CD8-positive, alpha-beta memory T cell (primary cell): ENCODE measurements around the gene AFF4. TPM values are rescaled to one million over a fixed set of nuclear protein-coding genes. Genes with fewer than 3 reads are reported as not detected.
"Not testable (repeated sequence)": the region's sequence is repeated elsewhere in the genome, so short reads cannot be mapped to it uniquely, and the experiment has no call there.

Experiments
- CTCF ChIA-PET: fragments of 350-600 bp; sonication (Branson Sonifier 250); formaldehyde crosslinking; loops from one replicate; lab custom pipeline; 2021; ENCODE audit warnings: antibody characterized with exemption; lab: Charles Lee
- POLR2A ChIA-PET: fragments of 350-600 bp; sonication (Branson Sonifier 250); formaldehyde crosslinking; loops from one replicate; lab custom pipeline; 2021; ENCODE audit warnings: antibody characterized with exemption; lab: Charles Lee
- DNase-seq, 5 donors: peaks; one replicate each; pipeline versions ENCODE4 v3.0.0 to v3.0.0-alpha.2; 2020 to 2022; ENCODE audit warnings: mixed read lengths in 1 of 5
- H3K27ac ChIP-seq: one replicate; pipeline ENCODE4 v1.7.0; 2013; ENCODE audit warnings: low read depth, mild to moderate bottlenecking, low read length, moderate library complexity
- H3K27me3 ChIP-seq: 2 replicates; pipeline ENCODE4 v1.7.0; 2013; ENCODE audit warnings: low read length, mild to moderate bottlenecking; ENCODE audit not compliant: insufficient read depth, poor library complexity, severe bottlenecking
- H3K36me3 ChIP-seq: 2 replicates; pipeline ENCODE4 v1.7.0; 2013; ENCODE audit warnings: mild to moderate bottlenecking, low read length, moderate library complexity; ENCODE audit not compliant: insufficient read depth
- H3K4me1 ChIP-seq: 2 replicates; pipeline ENCODE4 v1.7.0; 2013; ENCODE audit warnings: mild to moderate bottlenecking, low read length, moderate library complexity; ENCODE audit not compliant: insufficient read depth
- H3K4me3 ChIP-seq: 2 replicates; pipeline ENCODE4 v1.7.0; 2013; ENCODE audit warnings: mild to moderate bottlenecking, low read length
- H3K9me3 ChIP-seq: 2 replicates; pipeline ENCODE4 v1.7.0; 2013; ENCODE audit warnings: mild to moderate bottlenecking, low read length
- H3K27ac Mint-ChIP-seq, 8 donors: one replicate each; pipeline ENCODE4 v1.8.0; 2020 to 2021; ENCODE audit warnings: mixed read lengths in 8 of 8, mild to moderate bottlenecking in 6 of 8, inconsistent platforms in 3 of 8, moderate library complexity in 3 of 8
- H3K27me3 Mint-ChIP-seq, 2 donors: one replicate each; pipeline ENCODE4 v1.8.0; 2020 to 2021; ENCODE audit warnings: mixed read lengths in 2 of 2, mild to moderate bottlenecking in 1 of 2, moderate library complexity in 1 of 2
- H3K36me3 Mint-ChIP-seq, 3 donors: one replicate each; pipeline ENCODE4 v1.8.0; 2020 to 2021; ENCODE audit warnings: mixed read lengths in 3 of 3, inconsistent platforms in 1 of 3, mild to moderate bottlenecking in 1 of 3
- H3K4me1 Mint-ChIP-seq, 3 donors: one replicate each; pipeline ENCODE4 v1.8.0; 2020 to 2021; ENCODE audit warnings: mixed read lengths in 3 of 3, inconsistent platforms in 1 of 3, mild to moderate bottlenecking in 1 of 3
- H3K4me3 Mint-ChIP-seq, 7 donors: one replicate each; pipeline ENCODE4 v1.8.0; 2020 to 2021; ENCODE audit warnings: mixed read lengths in 7 of 7, mild to moderate bottlenecking in 6 of 7, moderate library complexity in 4 of 7, inconsistent platforms in 2 of 7
- H3K9me3 Mint-ChIP-seq, 5 donors: one replicate each; pipeline ENCODE4 v1.8.0; 2020 to 2022; ENCODE audit warnings: mixed read lengths in 5 of 5, mild to moderate bottlenecking in 3 of 5, moderate library complexity in 2 of 5, inconsistent platforms in 1 of 5
- polyA plus RNA-seq: library from polyadenylated mRNA; unstranded; fragments of 300-500 nt; fragmentation: Illumina TruSeq; gene quantifications from one replicate; pipeline ENCODE4 v1.2.3, GENCODE V29; 2021
- total RNA-seq, 2 experiments: library from RNA; stranded (reverse); gene quantifications; one replicate each; pipeline ENCODE4 v1.2.3, GENCODE V29; 2021

Gene AFF4
- total and polyA plus RNA-seq, 3 experiments from 2014 or later: 17.5 to 28.8 (median 26.3) TPM

DNA sequence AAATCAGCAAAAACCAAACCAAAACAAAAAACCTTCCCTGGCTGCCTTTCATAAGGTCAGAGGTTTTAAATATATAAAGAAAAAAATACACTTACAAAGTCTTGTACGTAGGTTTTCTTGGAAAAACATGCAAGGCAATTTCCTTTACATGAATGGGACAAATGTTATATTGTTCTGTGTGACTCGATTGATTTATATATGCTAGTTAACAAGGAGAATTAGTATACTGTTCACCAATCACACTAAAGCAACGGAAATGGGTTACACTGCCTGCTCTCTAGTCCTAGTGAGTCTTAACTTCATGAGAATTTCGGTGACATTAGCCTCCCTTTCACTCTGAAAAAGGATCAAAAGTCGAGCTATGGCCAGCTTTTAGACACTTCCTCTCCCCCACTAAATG is 102.7 kb downstream of the AFF4 start:
- Histone ChIP-seq H3K27me3 (no peaks in the 10 kb centered on the region), H3K9me3 (no peaks in the 10 kb centered on the region), H3K4me1 (peaks cover 5% of the 10 kb centered on the region), H3K4me3 (no peak overlapping the region), H3K36me3 (no peaks in the 10 kb centered on the region), H3K27ac (no peak overlapping the region)
- Mint-ChIP-seq H3K36me3 (peaks cover 0 to 4% (median 0%) of the 10 kb centered on the region in 3 donors), H3K27me3 (peaks cover 3 to 9% of the 10 kb centered on the region in 2 donors), H3K4me3 (no peak overlapping the region), H3K9me3 (no peaks in the 10 kb centered on the region), H3K27ac (no peak overlapping the region), H3K4me1 (peaks cover 5 to 6% (median 5%) of the 10 kb centered on the region in 3 donors)
- DNase-seq: no peak
- ChIA-PET CTCF (interaction anchor here (0.9 kb wide), 1 partner anchor 31 kb away, joined by 4 read pairs; the partner anchor contains the start of gene SHROOM1), POLR2A (interaction anchor here (0.5 kb wide), 1 partner anchor 19 kb away, joined by 3 read pairs; no protein-coding TSS in a partner anchor)

DNA sequence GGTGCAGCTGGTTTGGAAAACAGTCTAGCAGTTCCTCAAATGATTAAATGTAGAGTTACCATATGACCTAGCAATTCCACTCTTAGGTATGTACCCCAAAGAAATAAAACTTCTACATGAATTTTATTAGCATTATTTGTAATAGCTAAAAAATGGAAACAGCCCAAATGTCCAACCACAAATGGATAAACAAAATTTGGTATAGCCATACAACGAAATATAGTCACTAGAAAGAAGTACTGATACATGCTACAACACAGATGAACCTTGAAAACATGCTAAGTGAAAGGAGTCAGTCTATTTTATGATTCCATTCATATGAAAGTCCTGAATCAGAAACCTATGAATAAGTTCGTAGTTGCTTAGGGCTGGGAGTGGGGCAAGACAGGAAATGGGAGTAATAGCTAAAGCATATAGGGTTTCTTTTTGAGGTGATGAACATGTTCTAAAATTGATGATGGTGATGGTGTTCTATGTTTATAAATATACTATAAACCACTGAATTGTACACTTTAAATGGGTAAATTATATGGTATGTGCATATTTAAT is 103.5 kb downstream of the AFF4 start:
- ChIA-PET POLR2A (interaction anchor here (0.5 kb wide), 1 partner anchor 18 kb away, joined by 3 read pairs; no protein-coding TSS in a partner anchor), CTCF (interaction anchor here (0.9 kb wide), 1 partner anchor 30 kb away, joined by 4 read pairs; the partner anchor contains the start of gene SHROOM1)
- H3K27me3 ChIP-seq: no peaks in the 10 kb centered on the region

DNA sequence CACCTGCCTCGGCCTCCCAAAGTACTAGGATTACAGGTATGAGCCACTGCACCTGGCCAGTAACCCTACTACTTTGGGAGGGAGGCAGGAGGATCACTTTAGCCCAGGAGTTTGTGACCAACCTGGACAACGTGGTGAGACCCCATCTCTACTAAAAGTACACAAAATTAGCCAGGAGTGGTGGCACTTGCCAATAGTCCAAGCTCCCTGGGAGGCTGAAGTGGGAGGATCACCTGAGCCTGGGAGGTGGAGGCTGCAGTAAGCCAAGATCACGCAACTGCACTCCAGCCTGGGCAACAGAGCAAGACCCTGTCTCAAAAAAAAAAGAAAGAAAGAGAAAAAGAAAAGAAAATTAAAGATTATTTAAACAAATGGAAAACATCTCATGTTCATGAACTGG is 107.4 kb downstream of the AFF4 start:
- ChIA-PET CTCF (interaction anchor here (1.8 kb wide), 1 partner anchor 35 kb away, joined by 4 read pairs; no protein-coding TSS in a partner anchor), POLR2A (no interaction called here)
- Mint-ChIP-seq H3K36me3 (peaks cover 0 to 4% (median 0%) of the 10 kb centered on the region in 3 donors), H3K27me3 (peaks cover 3 to 12% of the 10 kb centered on the region in 2 donors), H3K9me3 (no peaks in the 10 kb centered on the region), H3K4me3 (no peak overlapping the region), H3K4me1 (no peaks in the 10 kb centered on the region), H3K27ac (no peak overlapping the region)
- Histone ChIP-seq H3K36me3 (no peaks in the 10 kb centered on the region), H3K27ac (no peak overlapping the region), H3K4me1 (no peaks in the 10 kb centered on the region), H3K4me3 (no peak overlapping the region), H3K9me3 (no peaks in the 10 kb centered on the region), H3K27me3 (no peaks in the 10 kb centered on the region)
- DNase-seq: no peak

More for the DNA sequence above, 103.5 kb downstream of the AFF4 start:
- no peaks in the 10 kb centered on the region for H3K9me3 ChIP-seq
- no peak overlapping the region for H3K4me3 ChIP-seq
- Mint-ChIP-seq H3K27ac (no peak overlapping the region), H3K36me3 (peaks cover 0 to 4% (median 0%) of the 10 kb centered on the region in 3 donors), H3K27me3 (peaks cover 3 to 9% of the 10 kb centered on the region in 2 donors), H3K4me1 (no peaks in the 10 kb centered on the region), H3K4me3 (no peak overlapping the region), H3K9me3 (no peaks in the 10 kb centered on the region)
- no peaks in the 10 kb centered on the region for H3K36me3 ChIP-seq
- no peak overlapping the region for H3K27ac ChIP-seq
- H3K4me1 ChIP-seq: no peaks in the 10 kb centered on the region
- DNase-seq: no peak

DNA sequence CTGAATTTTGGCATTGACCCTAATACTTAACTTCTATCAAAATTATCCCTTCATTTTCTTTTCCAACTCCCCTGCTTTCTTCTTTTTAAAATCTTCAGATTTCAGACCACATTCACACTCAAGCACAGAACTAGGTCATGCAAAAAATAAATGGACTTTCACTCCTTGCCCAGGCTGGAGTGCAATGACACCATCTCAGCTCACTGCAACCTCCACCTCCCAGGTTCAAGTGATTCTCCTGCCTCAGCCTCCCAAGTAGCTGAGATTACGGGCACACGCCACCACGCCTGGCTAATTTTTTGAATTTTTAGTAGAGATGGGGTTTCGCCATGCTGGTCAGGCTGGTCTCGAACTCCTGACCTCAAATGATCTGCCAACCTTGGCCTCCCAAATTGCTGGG is 108.4 kb downstream of the AFF4 start:
- Mint-ChIP-seq H3K27me3 (peaks cover 3 to 12% of the 10 kb centered on the region in 2 donors), H3K27ac (peak overlapping the region in 1 of 8 donors; percentile 79)
- not testable (repeated sequence) for H3K4me3 Mint-ChIP-seq, H3K4me3 ChIP-seq, H3K27ac ChIP-seq, H3K9me3 Mint-ChIP-seq, H3K27me3 ChIP-seq, H3K36me3 Mint-ChIP-seq, DNase-seq, H3K36me3 ChIP-seq, H3K4me1 Mint-ChIP-seq, H3K4me1 ChIP-seq, H3K9me3 ChIP-seq
- POLR2A ChIA-PET: interaction anchor here (0.6 kb wide), 1 partner anchor 14 kb away, joined by 3 read pairs; no protein-coding TSS in a partner anchor
- CTCF ChIA-PET: interaction anchor here (1.0 to 1.8 kb wide), 2 partner anchors 25 to 34 kb away, joined by 3 to 4 read pairs; partner anchors contain the start of gene SHROOM1

- H3K4me3 Mint-ChIP-seq: no peak overlapping the region
- ChIA-PET POLR2A (no interaction called here), CTCF (interaction anchor here (1.0 to 1.8 kb wide), 2 partner anchors 24 to 34 kb away, joined by 3 to 4 read pairs; partner anchors contain the start of gene SHROOM1)
- H3K9me3 ChIP-seq: no peaks in the 10 kb centered on the region
- H3K4me3 ChIP-seq: no peak overlapping the region
- H3K9me3 Mint-ChIP-seq: no peaks in the 10 kb centered on the region
- no peak overlapping the region for H3K27ac ChIP-seq
- no peak overlapping the region for H3K27ac Mint-ChIP-seq
- H3K36me3 ChIP-seq: no peaks in the 10 kb centered on the region
- peaks cover 3 to 12% of the 10 kb centered on the region in 2 donors for H3K27me3 Mint-ChIP-seq
- no peaks in the 10 kb centered on the region for H3K27me3 ChIP-seq
- DNase-seq: no peak
- H3K4me1 Mint-ChIP-seq: no peaks in the 10 kb centered on the region
- H3K36me3 Mint-ChIP-seq: peaks cover 0 to 4% (median 0%) of the 10 kb centered on the region in 3 donors
- no peaks in the 10 kb centered on the region for H3K4me1 ChIP-seq
These were observed 109.1 kb downstream of the AFF4 start for GRCh38 chr5:132854301-132854700.

GRCh38 chr5:132853790-132854189 is 109.6 kb downstream of the AFF4 start:
- no peak for DNase-seq
- H3K27ac ChIP-seq: no peak overlapping the region
- no peaks in the 10 kb centered on the region for H3K27me3 ChIP-seq
- Mint-ChIP-seq H3K27me3 (peaks cover under 1 to 12% of the 10 kb centered on the region in 2 donors), H3K9me3 (no peaks in the 10 kb centered on the region), H3K4me3 (no peak overlapping the region), H3K27ac (no peak overlapping the region), H3K36me3 (peaks cover 0 to 4% (median 0%) of the 10 kb centered on the region in 3 donors), H3K4me1 (no peaks in the 10 kb centered on the region)
- no peaks in the 10 kb centered on the region for H3K4me1 ChIP-seq
- no peak overlapping the region for H3K4me3 ChIP-seq
- POLR2A ChIA-PET: no interaction called here
- H3K9me3 ChIP-seq: no peaks in the 10 kb centered on the region
- CTCF ChIA-PET: interaction anchor here (1.0 kb wide), 1 partner anchor 24 kb away, joined by 3 read pairs; the partner anchor contains the start of gene SHROOM1
- H3K36me3 ChIP-seq: no peaks in the 10 kb centered on the region

- Mint-ChIP-seq H3K4me3 (no peak overlapping the region), H3K27ac (no peak overlapping the region), H3K27me3 (peaks cover 0 to 12% of the 10 kb centered on the region in 2 donors), H3K36me3 (peaks cover 0 to 4% (median 0%) of the 10 kb centered on the region in 3 donors), H3K9me3 (no peaks in the 10 kb centered on the region), H3K4me1 (no peaks in the 10 kb centered on the region)
- Histone ChIP-seq H3K9me3 (no peaks in the 10 kb centered on the region), H3K27ac (no peak overlapping the region), H3K4me1 (no peaks in the 10 kb centered on the region), H3K4me3 (no peak overlapping the region), H3K27me3 (no peaks in the 10 kb centered on the region), H3K36me3 (no peaks in the 10 kb centered on the region)
- CTCF ChIA-PET: no interaction called here
- DNase-seq: no peak
- POLR2A ChIA-PET: no interaction called here
These were observed 110.1 kb downstream of the AFF4 start for GRCh38 chr5:132853323-132853722.

GRCh38 chr5:132850066-132850465 is 113.4 kb downstream of the AFF4 start:
- Mint-ChIP-seq H3K27ac (no peak overlapping the region), H3K36me3 (no peaks in the 10 kb centered on the region), H3K4me3 (no peak overlapping the region), H3K9me3 (no peaks in the 10 kb centered on the region), H3K4me1 (no peaks in the 10 kb centered on the region), H3K27me3 (peaks cover 2 to 3% of the 10 kb centered on the region in 2 donors)
- Histone ChIP-seq H3K9me3 (no peaks in the 10 kb centered on the region), H3K27ac (no peak overlapping the region), H3K36me3 (no peaks in the 10 kb centered on the region), H3K4me1 (no peaks in the 10 kb centered on the region), H3K27me3 (no peaks in the 10 kb centered on the region), H3K4me3 (no peak overlapping the region)
- POLR2A ChIA-PET: no interaction called here
- DNase-seq: no peak
- CTCF ChIA-PET: no interaction called here
